T-helper 1 cell treated with Interleukin-12 subunit alpha and Interleukin-12 subunit beta and Interleukin-4 antibody, amounts not matched to agents 30 μg/mL and 1 μg/mL, for 36 hours (primary cell): Measurements from ENCODE around the gene BUD23.
"Not testable (repeated sequence)": the region's sequence is repeated elsewhere in the genome, so short reads cannot be mapped to it uniquely, and the experiment has no call there.

Source experiments
- H3K27ac Mint-ChIP-seq: one replicate; pipeline ENCODE4 v1.8.0; 2021; ENCODE audit warnings: mild to moderate bottlenecking, mixed read lengths
- H3K27me3 Mint-ChIP-seq: one replicate; pipeline ENCODE4 v1.8.0; 2021; ENCODE audit warnings: low read depth, mixed read lengths
- H3K36me3 Mint-ChIP-seq: one replicate; pipeline ENCODE4 v1.8.0; 2021; ENCODE audit warnings: low read depth, mixed read lengths
- H3K4me1 Mint-ChIP-seq: one replicate; pipeline ENCODE4 v1.8.0; 2021; ENCODE audit warnings: low read depth, mixed read lengths
- H3K4me3 Mint-ChIP-seq: one replicate; pipeline ENCODE4 v1.8.0; 2021; ENCODE audit warnings: mild to moderate bottlenecking, moderate library complexity, mixed read lengths
- H3K9me3 Mint-ChIP-seq: one replicate; pipeline ENCODE4 v1.8.0; 2021; ENCODE audit warnings: mixed read lengths

Gene BUD23

GRCh38 chr7:73652541-73652949 lies 30.9 kb upstream of the BUD23 start:
- Mint-ChIP-seq H3K4me3 (no peak overlapping the region), H3K27me3 (peaks cover 35% of the 10 kb centered on the region), H3K4me1 (peaks cover 6% of the 10 kb centered on the region), H3K9me3 (no peaks in the 10 kb centered on the region), H3K36me3 (no peaks in the 10 kb centered on the region), H3K27ac (no peak overlapping the region)

DNA sequence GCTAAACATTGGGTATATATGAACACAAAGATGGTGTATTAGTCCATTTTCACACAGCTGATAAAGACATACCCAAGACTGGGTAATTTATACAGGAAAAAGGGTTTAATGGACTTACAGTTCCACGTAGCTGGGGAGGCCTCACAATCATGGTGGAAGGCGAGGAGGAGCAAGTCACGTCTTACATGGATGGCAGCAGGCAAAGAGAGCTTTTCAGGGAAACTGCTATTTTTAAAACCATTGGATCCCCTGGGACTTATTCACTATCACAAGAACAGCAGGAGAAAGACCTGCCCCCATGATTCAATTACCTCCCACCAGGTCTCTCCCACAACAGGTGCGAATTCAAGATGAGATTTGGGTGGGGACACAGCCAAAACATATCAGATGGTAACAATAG lies 28.1 kb upstream of the BUD23 start:
- H3K27ac Mint-ChIP-seq, H3K4me3 Mint-ChIP-seq, H3K9me3 Mint-ChIP-seq, H3K36me3 Mint-ChIP-seq, H3K4me1 Mint-ChIP-seq: not testable (repeated sequence)
- H3K27me3 Mint-ChIP-seq, result peaks cover 13% of the 10 kb centered on the region

- Mint-ChIP-seq H3K36me3 (no peaks in the 10 kb centered on the region), H3K4me1 (peaks cover 3% of the 10 kb centered on the region), H3K27me3 (peaks cover 15% of the 10 kb centered on the region), H3K27ac (no peak overlapping the region), H3K4me3 (no peak overlapping the region), H3K9me3 (peaks cover 5% of the 10 kb centered on the region)
Measured at GRCh38 chr7:73659983-73660382, 23.4 kb upstream of the BUD23 start.

- H3K4me3 Mint-ChIP-seq, result not testable (repeated sequence)
Measured at GRCh38 chr7:73660594-73660993, 22.8 kb upstream of the BUD23 start.

GRCh38 chr7:73663033-73663432 lies 20.4 kb upstream of the BUD23 start:
- Mint-ChIP-seq H3K4me3 (no peak overlapping the region), H3K27me3 (peaks cover 29% of the 10 kb centered on the region), H3K9me3 (peaks cover 5% of the 10 kb centered on the region), H3K27ac (no peak overlapping the region), H3K4me1 (peaks cover 7% of the 10 kb centered on the region), H3K36me3 (no peaks in the 10 kb centered on the region)

More at GRCh38 chr7:73660594-73660993, 22.8 kb upstream of the BUD23 start:
- H3K27ac Mint-ChIP-seq, H3K4me1 Mint-ChIP-seq, H3K36me3 Mint-ChIP-seq, H3K9me3 Mint-ChIP-seq: not testable (repeated sequence)
- peaks cover 21% of the 10 kb centered on the region for H3K27me3 Mint-ChIP-seq

DNA sequence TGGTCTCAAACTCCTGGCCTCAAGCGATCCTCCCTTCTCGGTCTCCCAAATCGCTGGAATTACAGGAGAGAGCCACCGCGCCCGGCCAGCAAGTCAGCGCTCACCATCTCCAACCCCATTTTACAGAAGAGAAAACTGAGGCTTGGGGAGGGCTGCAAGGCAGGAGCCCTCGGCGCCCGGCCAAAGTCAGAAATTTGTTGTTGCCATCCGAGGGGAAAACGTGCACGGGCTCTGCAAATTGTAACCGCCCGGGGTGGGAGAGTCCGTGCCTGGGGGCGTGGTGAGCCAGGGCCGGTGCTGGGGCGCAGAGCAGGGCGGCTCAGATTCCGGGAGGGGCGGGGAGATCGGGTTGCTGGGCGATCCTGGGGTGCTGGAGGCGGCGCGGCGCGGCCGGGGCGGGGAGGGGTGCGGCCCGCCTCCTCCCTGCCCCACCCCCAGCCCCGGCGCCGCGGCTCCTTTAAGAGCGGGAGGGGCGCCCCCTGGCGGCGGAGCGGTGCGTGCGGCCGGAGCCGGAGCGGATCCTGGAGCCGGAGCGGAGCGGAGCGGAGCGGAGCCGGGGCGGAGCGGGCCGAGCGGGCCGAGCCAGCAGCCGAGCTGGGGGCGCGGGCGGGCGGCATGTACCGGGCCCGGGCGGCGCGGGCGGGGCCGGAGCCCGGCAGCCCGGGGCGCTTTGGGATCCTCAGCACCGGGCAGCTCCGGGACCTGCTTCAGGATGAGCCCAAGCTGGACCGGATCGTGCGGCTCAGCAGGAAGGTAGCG lies 15.9 kb upstream of the BUD23 start, which contains the start of gene VPS37D:
Gene VPS37D (plus strand): TSS at position 488 of the 759 bp plus-strand sequence. CDS start 128 bp downstream, at position 616.
- peak within 1 kb of the TSS; percentile 10 for H3K27ac Mint-ChIP-seq
- H3K36me3 Mint-ChIP-seq, result no peaks in the 10 kb centered on the region
- peaks cover 9% of the 10 kb centered on the region for H3K4me1 Mint-ChIP-seq
- peaks cover 5% of the 10 kb centered on the region for H3K9me3 Mint-ChIP-seq
- H3K27me3 Mint-ChIP-seq, result peaks cover 53% of the 10 kb centered on the region
- H3K4me3 Mint-ChIP-seq, result peak within 1 kb of the TSS; percentile 74

DNA sequence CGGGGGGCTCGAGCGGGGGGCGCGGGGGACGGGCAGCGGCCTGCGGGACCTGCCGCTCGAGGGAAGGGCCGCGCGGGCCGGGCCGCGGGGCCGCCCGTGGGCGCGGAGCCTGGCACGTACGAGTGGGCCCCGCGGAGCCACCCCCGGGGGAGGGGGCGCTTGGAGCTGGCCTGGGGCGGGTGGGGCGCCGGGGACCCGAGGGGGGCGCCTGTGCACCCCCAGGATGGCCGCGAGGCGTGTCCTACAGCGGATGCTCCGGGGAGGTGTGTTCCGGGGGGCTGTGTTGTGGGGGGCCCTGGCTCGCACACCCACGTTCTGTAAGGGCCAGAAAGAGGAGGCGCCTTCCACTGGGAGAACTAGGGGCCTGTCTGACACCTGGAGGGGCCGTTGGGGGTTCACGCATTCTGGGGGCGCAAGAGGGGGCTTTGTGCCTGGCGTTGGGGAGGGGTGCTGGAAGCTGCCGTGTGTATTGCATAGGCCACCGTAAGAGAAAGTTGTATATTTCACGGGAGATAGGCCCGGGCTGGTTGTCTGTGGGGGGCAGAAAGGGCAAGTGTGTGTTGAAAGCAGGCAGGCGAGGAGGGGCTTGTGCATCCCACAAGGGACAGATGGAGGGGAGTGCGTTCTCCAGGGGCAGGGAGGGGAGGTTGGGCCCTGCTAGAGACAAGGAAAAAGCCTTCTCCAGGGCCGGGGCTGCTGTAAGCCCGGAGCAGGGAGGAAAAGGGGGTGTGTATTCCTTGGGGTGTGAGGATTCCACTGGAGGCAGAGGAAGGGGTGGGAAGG lies 15.1 kb upstream of the BUD23 start:
- Mint-ChIP-seq H3K27me3 (peaks cover 51% of the 10 kb centered on the region), H3K9me3 (peaks cover 1% of the 10 kb centered on the region), H3K4me1 (peaks cover 9% of the 10 kb centered on the region), H3K27ac (peak overlapping the region; percentile 10), H3K4me3 (peak overlapping the region; percentile 65), H3K36me3 (no peaks in the 10 kb centered on the region)

- Mint-ChIP-seq H3K4me3 (peak overlapping the region; percentile 65), H3K27me3 (peaks cover 45% of the 10 kb centered on the region), H3K36me3 (no peaks in the 10 kb centered on the region), H3K4me1 (peaks cover 9% of the 10 kb centered on the region), H3K27ac (peak overlapping the region; percentile 10), H3K9me3 (no peaks in the 10 kb centered on the region)
Measured at GRCh38 chr7:73668886-73669230, 14.5 kb upstream of the BUD23 start.

- no peak overlapping the region for H3K4me3 Mint-ChIP-seq
- no peak overlapping the region for H3K27ac Mint-ChIP-seq
- peaks cover 41% of the 10 kb centered on the region for H3K27me3 Mint-ChIP-seq
- no peaks in the 10 kb centered on the region for H3K36me3 Mint-ChIP-seq
- peaks cover 6% of the 10 kb centered on the region for H3K4me1 Mint-ChIP-seq
- H3K9me3 Mint-ChIP-seq, result no peaks in the 10 kb centered on the region
Measured at GRCh38 chr7:73669288-73669701, 14.1 kb upstream of the BUD23 start.

DNA sequence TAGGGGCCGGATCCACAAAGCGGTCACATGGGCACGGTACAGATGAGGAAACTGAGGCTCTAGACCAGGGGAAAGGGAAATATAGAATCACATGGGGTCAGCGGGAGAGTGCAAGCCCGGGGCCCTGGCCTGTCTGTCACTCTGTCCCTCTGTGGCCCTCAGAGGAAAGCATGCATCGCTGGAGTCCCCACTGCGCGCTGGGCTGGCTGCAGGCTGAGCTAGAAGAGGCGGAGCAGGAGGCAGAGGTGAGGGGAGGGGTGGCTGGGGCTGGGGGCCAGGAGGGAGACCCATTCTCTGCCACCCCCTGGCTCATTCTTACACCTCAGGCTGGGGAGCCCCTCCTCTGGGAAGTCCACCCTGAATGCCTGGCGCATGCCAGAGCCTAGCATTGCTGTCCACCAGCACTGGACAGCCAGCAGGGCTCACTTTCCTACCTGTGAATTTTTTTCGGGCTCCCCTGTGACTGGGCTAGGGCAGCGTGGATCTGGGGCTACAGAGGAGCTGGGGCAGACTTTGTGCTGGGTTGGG lies 13.5 kb upstream of the BUD23 start:
- Mint-ChIP-seq H3K27me3 (peaks cover 38% of the 10 kb centered on the region), H3K36me3 (no peaks in the 10 kb centered on the region), H3K4me3 (no peak overlapping the region), H3K27ac (no peak overlapping the region), H3K9me3 (no peaks in the 10 kb centered on the region), H3K4me1 (peaks cover 6% of the 10 kb centered on the region)

DNA sequence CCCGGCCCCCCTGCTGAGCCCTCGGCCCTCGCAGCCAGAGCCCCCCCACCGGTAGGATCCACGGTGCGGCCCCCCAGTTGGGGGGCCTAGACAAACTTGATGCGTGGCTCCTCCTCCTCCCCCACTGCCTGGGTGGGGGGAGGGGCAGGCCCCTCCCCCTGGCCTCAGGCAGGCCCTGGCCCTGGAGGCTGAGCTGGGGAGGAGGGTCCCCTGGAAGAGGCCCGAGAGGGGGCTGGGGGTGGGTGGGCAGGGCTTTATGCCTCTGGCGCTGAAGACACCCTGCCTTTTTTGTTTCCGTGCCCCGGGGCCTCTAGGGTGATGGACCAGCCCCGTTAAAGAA lies 12.1 kb upstream of the BUD23 start:
- no peak overlapping the region for H3K4me3 Mint-ChIP-seq
- peaks cover 26% of the 10 kb centered on the region for H3K27me3 Mint-ChIP-seq
- peaks cover 5% of the 10 kb centered on the region for H3K4me1 Mint-ChIP-seq
- no peaks in the 10 kb centered on the region for H3K9me3 Mint-ChIP-seq
- no peak overlapping the region for H3K27ac Mint-ChIP-seq
- no peaks in the 10 kb centered on the region for H3K36me3 Mint-ChIP-seq

- Mint-ChIP-seq H3K36me3 (no peaks in the 10 kb centered on the region), H3K9me3 (no peaks in the 10 kb centered on the region), H3K27ac (no peak overlapping the region), H3K27me3 (peaks cover 25% of the 10 kb centered on the region), H3K4me1 (peaks cover 5% of the 10 kb centered on the region), H3K4me3 (no peak overlapping the region)
Measured at GRCh38 chr7:73671857-73672445, 11.4 kb upstream of the BUD23 start.

GRCh38 chr7:73674468-73675124 lies 8.8 kb upstream of the BUD23 start:
- Mint-ChIP-seq H3K4me3 (no peak overlapping the region), H3K36me3 (peaks cover 7% of the 10 kb centered on the region), H3K9me3 (no peaks in the 10 kb centered on the region), H3K27ac (no peak overlapping the region), H3K4me1 (peaks cover 1% of the 10 kb centered on the region), H3K27me3 (peaks cover 15% of the 10 kb centered on the region)

GRCh38 chr7:73676062-73676461 lies 7.3 kb upstream of the BUD23 start:
- not testable (repeated sequence) for H3K36me3 Mint-ChIP-seq, H3K27ac Mint-ChIP-seq, H3K4me1 Mint-ChIP-seq, H3K4me3 Mint-ChIP-seq, H3K27me3 Mint-ChIP-seq, H3K9me3 Mint-ChIP-seq
